ENCODE data around the gene DPH6.

DNA sequence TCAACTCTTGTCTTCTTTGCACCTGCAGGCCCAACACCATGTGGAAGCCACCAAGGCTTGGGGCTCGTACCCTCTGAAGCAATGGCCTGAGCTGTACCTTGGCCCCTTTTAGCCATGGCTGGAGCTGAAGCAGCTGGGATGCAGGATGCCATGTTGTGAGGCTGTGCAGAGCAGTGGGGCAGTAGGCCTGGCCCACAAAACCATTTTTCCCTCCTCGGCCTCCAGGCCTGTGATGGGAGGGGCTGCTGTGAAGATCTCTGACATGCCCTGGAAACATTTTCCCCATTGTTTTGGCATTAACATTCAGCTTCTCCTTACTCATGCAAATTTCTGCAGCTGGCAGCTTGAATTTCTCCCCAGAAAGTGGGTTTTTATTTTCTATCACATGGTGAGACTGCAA is 58.5 kb downstream of the DPH6 start:
- TF ChIP-seq POLR2AphosphoS5 (IDR thresholded peaks at IDR 0.05; ENCODE audit: insufficient read depth in 1 of 2, low read depth in 1 of 2), result no peak
- TF ChIP-seq, protein P1, sequence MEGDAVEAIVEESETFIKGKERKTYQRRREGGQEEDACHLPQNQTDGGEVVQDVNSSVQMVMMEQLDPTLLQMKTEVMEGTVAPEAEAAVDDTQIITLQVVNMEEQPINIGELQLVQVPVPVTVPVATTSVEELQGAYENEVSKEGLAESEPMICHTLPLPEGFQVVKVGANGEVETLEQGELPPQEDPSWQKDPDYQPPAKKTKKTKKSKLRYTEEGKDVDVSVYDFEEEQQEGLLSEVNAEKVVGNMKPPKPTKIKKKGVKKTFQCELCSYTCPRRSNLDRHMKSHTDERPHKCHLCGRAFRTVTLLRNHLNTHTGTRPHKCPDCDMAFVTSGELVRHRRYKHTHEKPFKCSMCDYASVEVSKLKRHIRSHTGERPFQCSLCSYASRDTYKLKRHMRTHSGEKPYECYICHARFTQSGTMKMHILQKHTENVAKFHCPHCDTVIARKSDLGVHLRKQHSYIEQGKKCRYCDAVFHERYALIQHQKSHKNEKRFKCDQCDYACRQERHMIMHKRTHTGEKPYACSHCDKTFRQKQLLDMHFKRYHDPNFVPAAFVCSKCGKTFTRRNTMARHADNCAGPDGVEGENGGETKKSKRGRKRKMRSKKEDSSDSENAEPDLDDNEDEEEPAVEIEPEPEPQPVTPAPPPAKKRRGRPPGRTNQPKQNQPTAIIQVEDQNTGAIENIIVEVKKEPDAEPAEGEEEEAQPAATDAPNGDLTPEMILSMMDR (IDR thresholded peaks at IDR 0.05), result no peak
- TF ChIP-seq POLR2A (IDR thresholded peaks at IDR 0.05), result no peak

Data from vagina (tissue), 2 donors.